ENCODE data around the gene RASA4B.
"Not testable (repeated sequence)": the region's sequence is repeated elsewhere in the genome, so short reads cannot be mapped to it uniquely, and the experiment has no call there.

Gene RASA4B

GRCh38 chr7:102474116-102474515 is 43.5 kb downstream of the RASA4B start:
- not testable (repeated sequence) for DNase-seq (ENCODE audit: low read depth)

- DNase-seq (ENCODE audit: low read depth): no peak
Measured at GRCh38 chr7:102473271-102473991, 44.1 kb downstream of the RASA4B start.

- no peak for DNase-seq (ENCODE audit: low read depth)
Measured at GRCh38 chr7:102472126-102473041, 45.2 kb downstream of the RASA4B start.

- no peak for DNase-seq (ENCODE audit: low read depth)
Measured at GRCh38 chr7:102471791-102472125, 45.8 kb downstream of the RASA4B start.

GRCh38 chr7:102469972-102470825 is 47.4 kb downstream of the RASA4B start:
- no peak for DNase-seq (ENCODE audit: low read depth)

GRCh38 chr7:102469351-102469971 is 48.1 kb downstream of the RASA4B start:
- DNase-seq (ENCODE audit: low read depth): no peak

- DNase-seq (ENCODE audit: low read depth): no peak
Measured at GRCh38 chr7:102468478-102469350, 48.9 kb downstream of the RASA4B start.

- DNase-seq (ENCODE audit: low read depth): no peak
Measured at GRCh38 chr7:102467581-102468477, 49.7 kb downstream of the RASA4B start.

- DNase-seq (ENCODE audit: low read depth): no peak
Measured at GRCh38 chr7:102466097-102466496, 51.5 kb downstream of the RASA4B start.

- DNase-seq (ENCODE audit: low read depth): peak; percentile 42
Measured at GRCh38 chr7:102464577-102465280, 52.8 kb downstream of the RASA4B start, which contains the start of the genes ALKBH4 and LRWD1. ALKBH4 (minus strand) TSS chr7:102464863; CDS start chr7:102464836, 27 bp downstream. LRWD1 (plus strand) TSS chr7:102464984; CDS start chr7:102465081, 97 bp downstream.

GRCh38 chr7:102463841-102464576 is 53.6 kb downstream of the RASA4B start:
- DNase-seq (ENCODE audit: low read depth): no peak

- no peak for DNase-seq (ENCODE audit: low read depth)
Measured at GRCh38 chr7:102460467-102460866, 57.1 kb downstream of the RASA4B start.

GRCh38 chr7:102459221-102459844 is 58.2 kb downstream of the RASA4B start:
- no peak for DNase-seq (ENCODE audit: low read depth)

GRCh38 chr7:102457352-102457924 is 60.1 kb downstream of the RASA4B start:
- DNase-seq (ENCODE audit: low read depth): no peak

- peak; percentile 24 for DNase-seq (ENCODE audit: low read depth)
Measured at GRCh38 chr7:102456327-102456726, 61.2 kb downstream of the RASA4B start.

GRCh38 chr7:102455596-102455995 is 62.0 kb downstream of the RASA4B start:
- no peak for DNase-seq (ENCODE audit: low read depth)

GRCh38 chr7:102454932-102455331 is 62.6 kb downstream of the RASA4B start:
- not testable (repeated sequence) for DNase-seq (ENCODE audit: low read depth)

Data from non-pigmented ciliary epithelial cell (primary cell).